MG63 (cell line): ENCODE data around the gene LOXL4. TPM values are rescaled to one million over a fixed set of nuclear protein-coding genes. Genes with fewer than 3 reads are reported as not detected.

Experiments
- total RNA-seq: library from RNA; depleted of rRNA; stranded (reverse); fragments of >200 nt; shearing (Covaris generic); gene quantifications from 2 replicates; pipeline ENCODE4 v1.2.3, GENCODE V29; 2014; ENCODE audit warnings: low replicate concordance; rRNA removed

Gene LOXL4
- total RNA-seq, 1 experiment from 2014 or later: not detected

Other genes with a start within 250 kb of the LOXL4 start
- gene CRTAC1, start 237.6 kb downstream of the LOXL4 start, total RNA-seq: not detected in 2 replicates
- gene R3HCC1L, start 133.5 kb downstream of the LOXL4 start, total RNA-seq: 6.3 and 7.1 TPM in 2 replicates
- gene PYROXD2, start 147.0 kb upstream of the LOXL4 start, total RNA-seq: 1.6 and 1.8 TPM in 2 replicates
- 34.5 and 41.8 TPM in 2 replicates for gene HPS1, start 178.7 kb upstream of the LOXL4 start, total RNA-seq